PC-9 (cell line): Measurements from ENCODE around the gene PARP3. TPM values are rescaled to one million over a fixed set of nuclear protein-coding genes. Genes with fewer than 3 reads are reported as not detected.

Experiments used
- BruUV-seq: library from RNA; stranded (reverse); fragments of 400-500 nt; replicated peaks from 2 replicates; lab custom pipeline; 2021; lab: Mats Ljungman, UMichigan
- CTCF ChIA-PET: fragments of 300-600 bp; sonication (Branson Sonifier 250); formaldehyde crosslinking; loops from one replicate; lab custom pipeline; 2022; ENCODE audit warnings: antibody characterized with exemption; lab: Charles Lee
- POLR2A ChIA-PET: fragments of 300-600 bp; sonication (Branson Sonifier 250); formaldehyde crosslinking; loops from one replicate; lab custom pipeline; 2022; ENCODE audit warnings: antibody characterized with exemption; ENCODE audit not compliant: unreplicated experiment; lab: Charles Lee
- DNase-seq, 2 experiments: peaks; one replicate each; pipeline versions ENCODE4 v3.0.0 to v3.0.0-alpha.2; 2015 to 2022; ENCODE audit warnings: mixed read lengths in 1 of 2
- H2AFZ ChIP-seq: fragments of 200-600 bp; sonication (generic); 2 replicates; pipeline ENCODE4 v1.8.1; 2017; ENCODE audit warnings: antibody characterized with exemption
- H3F3A ChIP-seq: fragments of 200-600 bp; sonication (generic); 2 replicates; pipeline ENCODE4 v1.8.1; 2017; ENCODE audit warnings: antibody characterized with exemption, mild to moderate bottlenecking, low read depth; ENCODE audit not compliant: insufficient read depth
- H3K27ac ChIP-seq: fragments of 200-600 bp; sonication (generic); 2 replicates; pipeline ENCODE4 v1.6.1; 2016; ENCODE audit warnings: mixed run types
- H3K27me3 ChIP-seq: fragments of 200-600 bp; sonication (generic); 2 replicates; pipeline ENCODE4 v1.6.1; 2016; ENCODE audit warnings: low read depth, mixed run types; ENCODE audit not compliant: insufficient read depth
- H3K36me3 ChIP-seq: fragments of 200-600 bp; sonication (generic); 2 replicates; pipeline ENCODE4 v1.6.1; 2016; ENCODE audit warnings: low read depth, mixed run types
- H3K4me1 ChIP-seq: fragments of 200-600 bp; sonication (generic); replicated peaks from 2 replicates; pipeline ENCODE4 v1.6.1; 2016; ENCODE audit warnings: mixed run types; ENCODE audit not compliant: insufficient read depth
- H3K4me2 ChIP-seq: fragments of 200-600 bp; sonication (generic); 2 replicates; pipeline ENCODE4 v1.6.1; 2017; ENCODE audit warnings: mixed run types
- H3K4me3 ChIP-seq: fragments of 200-600 bp; sonication (generic); 2 replicates; pipeline ENCODE4 v1.6.1; 2016; ENCODE audit warnings: mixed run types
- H3K79me2 ChIP-seq: fragments of 200-600 bp; sonication (generic); 2 replicates; pipeline ENCODE4 v1.6.1; 2017; ENCODE audit warnings: low read depth, mixed run types
- H3K9me2 ChIP-seq: fragments of 200-600 bp; sonication (generic); 2 replicates; pipeline ENCODE4 v1.8.1; 2017; ENCODE audit warnings: mild to moderate bottlenecking; ENCODE audit not compliant: insufficient read depth
- H3K9me3 ChIP-seq: fragments of 200-600 bp; sonication (generic); 2 replicates; pipeline ENCODE4 v1.8.1; 2016; ENCODE audit warnings: low read depth; ENCODE audit not compliant: insufficient read depth
- H4K20me1 ChIP-seq: fragments of 200-600 bp; sonication (generic); 2 replicates; pipeline ENCODE4 v1.8.1; 2017; ENCODE audit not compliant: insufficient read depth
- CTCF ChIP-seq: fragments of 200-600 bp; sonication (generic); conservative IDR thresholded peaks from 2 replicates; pipeline ENCODE4 v1.6.1; 2017; ENCODE audit warnings: mixed run types, antibody characterized with exemption, mild to moderate bottlenecking, moderate library complexity
- EZH2 ChIP-seq: fragments of 200-600 bp; sonication (generic); IDR thresholded peaks from 2 replicates; pipeline ENCODE4 v1.8.0; 2017; ENCODE audit warnings: antibody characterized with exemption, low read depth
- intact Hi-C: fragments of 100-400 bp; cut with micrococcal nuclease; formaldehyde crosslinking; loops from one replicate; pipeline ENCODE4 v1.10.0; 2022; ENCODE audit not compliant: unreplicated experiment
- total RNA-seq: library from RNA; stranded (reverse); gene quantifications from 2 replicates; pipeline ENCODE4 v1.2.3, GENCODE V29; 2021

The PARP3 gene
- total RNA-seq, 1 experiment from 2014 or later = 24.4 TPM

DNA sequence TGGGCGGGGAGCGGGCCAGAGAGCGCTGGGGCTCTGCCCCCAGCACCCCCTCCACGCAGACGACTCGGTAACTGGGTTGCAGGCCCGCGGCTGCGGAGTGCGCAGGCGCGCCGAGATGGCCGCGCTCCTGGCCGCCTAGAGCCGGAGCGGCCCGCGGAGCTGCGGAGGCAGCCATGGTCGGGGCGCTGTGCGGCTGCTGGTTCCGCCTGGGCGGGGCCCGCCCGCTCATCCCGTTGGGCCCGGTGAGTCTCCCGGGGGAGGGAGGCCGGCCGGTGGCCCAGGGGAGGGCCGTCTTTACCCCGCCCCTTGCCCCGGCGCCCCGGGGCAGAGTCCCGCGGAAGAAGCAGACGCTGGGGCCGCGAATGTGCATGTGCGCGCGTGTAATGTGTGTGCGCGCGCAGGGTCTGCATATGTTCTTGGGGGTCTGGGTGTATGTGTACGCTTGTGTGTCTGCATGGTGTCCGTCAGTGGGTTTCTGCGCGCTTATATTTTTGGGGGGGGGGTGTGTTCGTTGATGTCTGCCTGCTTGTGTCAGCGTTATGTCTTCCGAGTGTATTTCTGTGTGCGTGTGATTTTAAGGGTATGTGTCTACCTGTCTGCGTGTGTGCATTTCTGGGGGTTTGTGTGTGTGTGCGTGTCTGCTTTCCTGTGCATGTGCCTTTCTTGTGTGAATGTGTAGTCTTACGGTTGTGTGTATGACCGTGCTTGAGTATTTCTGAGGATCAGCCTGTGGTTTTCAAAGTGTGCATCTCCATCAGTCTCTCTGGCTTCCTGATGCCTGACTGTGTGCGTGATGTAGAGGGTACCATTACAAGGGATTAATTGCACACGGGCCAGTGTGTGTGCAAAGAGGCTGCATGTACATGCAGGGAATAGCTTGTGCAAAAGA, 33.0 kb downstream of the PARP3 start, which contains the start of gene ABHD14A:
ABHD14A (plus strand) TSS at position 102 of the 889 bp plus-strand sequence; CDS start at position 174, 72 bp downstream.
- Histone ChIP-seq H3K9me3 (no peaks in the 10 kb centered on the region), H3K9me2 (no peaks in the 10 kb centered on the region), H4K20me1 (no peaks in the 10 kb centered on the region), H3F3A (peaks cover 25% of the 10 kb centered on the region; the same call in 1 of the 2 replicates), H2AFZ (peak within 1 kb of the TSS; percentile 97), H3K27ac (0 out of 2 replicates have a peak within 1 kb of the TSS, but pooled peaks have one; percentile 5), H3K36me3 (no peaks in the 10 kb centered on the region), H3K4me3 (peak within 1 kb of the TSS; percentile 97), H3K27me3 (no peaks in the 10 kb centered on the region), H3K4me2 (peak within 1 kb of the TSS; percentile 78), H3K79me2 (peaks cover 14% of the 10 kb centered on the region; the same call in 1 of the 2 replicates), H3K4me1 (peaks cover 8% of the 10 kb centered on the region; the same call in 1 of the 2 replicates)
- ChIA-PET CTCF (interaction anchor here (0.9 to 1.8 kb wide), 2 partner anchors 8 to 33 kb away, joined by 4 to 15 read pairs; partner anchors contain the start of genes ACY1, PARP3 and RRP9), POLR2A (no interaction called here)
- DNase-seq = peak in 1 of 2 experiments; percentile 76
- BruUV-seq = no TSS peak
- TF ChIP-seq EZH2 = no peak
- no peak for TF ChIP-seq CTCF
- intact Hi-C loops = loop anchor here (1.0 kb wide), 1 partner anchor 33 kb away; the partner anchor contains the start of gene PARP3

GRCh38 chr3:51975852-51976549, 33.8 kb downstream of the PARP3 start:
- H3K4me2 ChIP-seq = peak overlapping the region; percentile 78; the same call in 1 of the 2 replicates
- TF ChIP-seq EZH2 (no peak), CTCF (no peak)
- BruUV-seq = TSS peak; percentile 34
- no peaks in the 10 kb centered on the region for H4K20me1 ChIP-seq
- H3K9me2 ChIP-seq = no peaks in the 10 kb centered on the region
- intact Hi-C loops = no loop called here
- ChIA-PET POLR2A (no interaction called here), CTCF (no interaction called here)
- no peaks in the 10 kb centered on the region for H3K36me3 ChIP-seq
- peaks cover 22% of the 10 kb centered on the region; the same call in 1 of the 2 replicates for H3F3A ChIP-seq
- H3K4me3 ChIP-seq = no peak overlapping the region; the same call in 1 of the 2 replicates
- no peak overlapping the region for H3K27ac ChIP-seq
- peaks cover 17% of the 10 kb centered on the region; the same call in 1 of the 2 replicates for H3K79me2 ChIP-seq
- no peaks in the 10 kb centered on the region for H3K9me3 ChIP-seq
- DNase-seq = no peak
- peaks cover 8% of the 10 kb centered on the region; the same call in 1 of the 2 replicates for H3K4me1 ChIP-seq
- H2AFZ ChIP-seq = no peak overlapping the region
- H3K27me3 ChIP-seq = no peaks in the 10 kb centered on the region
